PFSK-1 (cell line): Measurements from ENCODE around the gene POLR2A.

Experiments
- POLR2AphosphoS5 ChIP-seq: IDR thresholded peaks from 2 replicates; pipeline ENCODE4 v1.6.1; 2012; ENCODE audit warnings: low read depth, mild to moderate bottlenecking, control low read depth, low read length, moderate library complexity
- REST ChIP-seq, 2 experiments: IDR thresholded peaks; 2 replicates each; pipeline versions ENCODE4 v1.6.1 to v1.8.0; 2011 to 2012; ENCODE audit warnings: low read depth in 2 of 2, low read length in 2 of 2, control low read depth in 1 of 2, inconsistent platforms in 1 of 2, mild to moderate bottlenecking in 1 of 2, moderate library complexity in 1 of 2; ENCODE audit not compliant: insufficient read depth in 1 of 2
- SIN3A ChIP-seq: IDR thresholded peaks from 2 replicates; pipeline ENCODE4 v1.6.1; 2012; ENCODE audit warnings: mild to moderate bottlenecking, low read length, moderate library complexity, borderline replicate concordance; ENCODE audit not compliant: insufficient read depth
- TAF1 ChIP-seq: IDR thresholded peaks from 2 replicates; pipeline ENCODE4 v1.6.1; 2012; ENCODE audit warnings: low read length, control low read depth, borderline replicate concordance; ENCODE audit not compliant: insufficient read depth

- TF ChIP-seq REST (IDR thresholded peaks at IDR 0.05; ENCODE audit: insufficient read depth in 1 of 2, low read depth in 2 of 2, low read length in 2 of 2) (no peak), POLR2AphosphoS5 (no peak), TAF1 (no peak), SIN3A (no peak)
Observed at GRCh38 chr17:7528842-7529241, 44.7 kb downstream of the POLR2A start.
